WTC11 (cell line): ENCODE results near the gene PLXNA3. TPM values are rescaled to one million over a fixed set of nuclear protein-coding genes. Genes with fewer than 3 reads are reported as not detected.

ENCODE experiments used
- ATAC-seq: fragments of 200-7000 bp; cut with Tn5 transposase; 2 replicates; pipeline ENCODE4 v1.10.0; 2021; ENCODE audit warnings: mild to moderate bottlenecking, moderate library complexity
- CTCF ChIA-PET: fragments of 300-600 bp; sonication (Branson Sonifier 250); formaldehyde crosslinking; loops from one replicate; lab custom pipeline; 2021; ENCODE audit warnings: antibody characterized with exemption; lab: Charles Lee
- POLR2A ChIA-PET: fragments of 350-600 bp; sonication (Branson Sonifier 250); formaldehyde crosslinking; loops from one replicate; lab custom pipeline; 2021; ENCODE audit warnings: antibody characterized with exemption; lab: Charles Lee
- DNase-seq: peaks from one replicate; pipeline ENCODE4 v3.0.0; 2021; ENCODE audit warnings: low spot score
- H3K27ac Mint-ChIP-seq: 2 replicates; pipeline ENCODE4 v1.8.0; 2021; ENCODE audit warnings: mixed read lengths
- H3K27me3 Mint-ChIP-seq: 2 replicates; pipeline ENCODE4 v1.8.0; 2021; ENCODE audit warnings: low read depth, mild to moderate bottlenecking, moderate library complexity, mixed read lengths
- H3K36me3 Mint-ChIP-seq: 2 replicates; pipeline ENCODE4 v1.8.0; 2021; ENCODE audit warnings: mixed read lengths
- H3K4me1 Mint-ChIP-seq: 2 replicates; pipeline ENCODE4 v1.8.0; 2022; ENCODE audit warnings: mixed read lengths
- H3K4me3 Mint-ChIP-seq: 2 replicates; pipeline ENCODE4 v1.8.0; 2021; ENCODE audit warnings: mild to moderate bottlenecking, moderate library complexity, mixed read lengths
- H3K9me3 Mint-ChIP-seq: 2 replicates; pipeline ENCODE4 v1.8.0; 2021; ENCODE audit warnings: mixed read lengths
- ATF2 ChIP-seq: sonication (generic); formaldehyde crosslinking; IDR thresholded peaks from 2 replicates; pipeline ENCODE4 v1.8.1; 2022; ENCODE audit warnings: low read depth, missing genetic modification reagents, borderline replicate concordance
- CBFB ChIP-seq: sonication (generic); formaldehyde crosslinking; IDR thresholded peaks from 2 replicates; pipeline ENCODE4 v1.8.1; 2022; ENCODE audit warnings: mild to moderate bottlenecking, low read depth, missing genetic modification reagents
- CDX4 ChIP-seq: fragments of 250-450 bp; sonication (Bioruptor Pico); IDR thresholded peaks from 2 replicates; pipeline ENCODE4 v1.9.0; 2021; ENCODE audit warnings: moderate library complexity, mild to moderate bottlenecking, inconsistent platforms, borderline replicate concordance
- CREM ChIP-seq: sonication (generic); formaldehyde crosslinking; IDR thresholded peaks from 2 replicates; pipeline ENCODE4 v1.8.1; 2022; ENCODE audit warnings: mild to moderate bottlenecking, missing genetic modification reagents, moderate library complexity
- EMX1 ChIP-seq: fragments of 250-450 bp; sonication (Bioruptor Pico); IDR thresholded peaks from 2 replicates; pipeline ENCODE4 v1.8.0; 2021; ENCODE audit warnings: mild to moderate bottlenecking
- ESRRA ChIP-seq: sonication (generic); formaldehyde crosslinking; IDR thresholded peaks from 2 replicates; pipeline ENCODE4 v1.8.1; 2022; ENCODE audit warnings: mild to moderate bottlenecking, missing genetic modification reagents, borderline replicate concordance
- FOXJ3 ChIP-seq: sonication (generic); formaldehyde crosslinking; IDR thresholded peaks from 2 replicates; pipeline ENCODE4 v1.9.0; 2021; ENCODE audit warnings: missing genetic modification reagents, mild to moderate bottlenecking, borderline replicate concordance
- FOXP1 ChIP-seq: sonication (generic); formaldehyde crosslinking; IDR thresholded peaks from 2 replicates; pipeline ENCODE4 v1.8.0; 2022; ENCODE audit warnings: missing genetic modification reagents, mild to moderate bottlenecking, moderate library complexity, borderline replicate concordance
- JUN ChIP-seq: sonication (generic); formaldehyde crosslinking; IDR thresholded peaks from 2 replicates; pipeline ENCODE4 v1.8.0; 2023; ENCODE audit warnings: mild to moderate bottlenecking, missing genetic modification reagents
- KAT7 ChIP-seq: sonication (generic); formaldehyde crosslinking; IDR thresholded peaks from 2 replicates; pipeline ENCODE4 v1.8.1; 2023; ENCODE audit warnings: missing genetic modification reagents, mild to moderate bottlenecking, borderline replicate concordance
- NFE2L1 ChIP-seq: sonication (generic); formaldehyde crosslinking; IDR thresholded peaks from 2 replicates; pipeline ENCODE4 v1.8.1; 2023; ENCODE audit warnings: missing genetic modification reagents
- NR3C1 ChIP-seq: sonication (generic); formaldehyde crosslinking; conservative IDR thresholded peaks from 2 replicates; pipeline ENCODE4 v1.8.1; 2023; ENCODE audit warnings: low read depth, mild to moderate bottlenecking, missing genetic modification reagents
- PRRX2 ChIP-seq: fragments of 250-450 bp; sonication (Bioruptor Pico); IDR thresholded peaks from 2 replicates; pipeline ENCODE4 v1.8.0; 2021; ENCODE audit warnings: mild to moderate bottlenecking
- RORB ChIP-seq: fragments of 250-450 bp; sonication (Bioruptor Pico); IDR thresholded peaks from 2 replicates; pipeline ENCODE4 v1.9.0; 2021; ENCODE audit warnings: mild to moderate bottlenecking
- SOX15 ChIP-seq: fragments of 250-450 bp; sonication (Bioruptor Pico); IDR thresholded peaks from 2 replicates; pipeline ENCODE4 v1.9.0; 2021; ENCODE audit warnings: mild to moderate bottlenecking
- TEAD4 ChIP-seq: sonication (generic); formaldehyde crosslinking; IDR thresholded peaks from 2 replicates; pipeline ENCODE4 v1.8.0; 2022; ENCODE audit warnings: mild to moderate bottlenecking, missing genetic modification reagents
- ZNF121 ChIP-seq: sonication (generic); formaldehyde crosslinking; IDR thresholded peaks from 2 replicates; pipeline ENCODE4 v1.8.0; 2023; ENCODE audit warnings: missing genetic modification reagents
- ZNF219 ChIP-seq: sonication (generic); formaldehyde crosslinking; IDR thresholded peaks from 2 replicates; pipeline ENCODE4 v1.8.0; 2023; ENCODE audit warnings: missing genetic modification reagents, mild to moderate bottlenecking, borderline replicate concordance
- ZNF263 ChIP-seq: sonication (generic); formaldehyde crosslinking; IDR thresholded peaks from 2 replicates; pipeline ENCODE4 v1.8.1; 2022; ENCODE audit warnings: low read depth, mild to moderate bottlenecking, moderate library complexity, missing genetic modification reagents
- ZNF532 ChIP-seq: fragments of 250-450 bp; sonication (Bioruptor Pico); IDR thresholded peaks from 2 replicates; pipeline ENCODE4 v1.9.0; 2021; ENCODE audit warnings: mild to moderate bottlenecking, borderline replicate concordance
- total RNA-seq: library from RNA; stranded (reverse); gene quantifications from 3 replicates; pipeline ENCODE4 v1.2.3, GENCODE V29; 2021

The PLXNA3 gene
- total RNA-seq, 1 experiment from 2014 or later: 26.6 TPM

- Mint-ChIP-seq H3K36me3 (peaks cover 2% of the 10 kb centered on the region; the same call in 1 of the 2 replicates), H3K9me3 (no peaks in the 10 kb centered on the region), H3K27ac (no peak overlapping the region), H3K27me3 (no peaks in the 10 kb centered on the region), H3K4me1 (peaks cover 12% of the 10 kb centered on the region), H3K4me3 (peak overlapping the region; percentile 65)
- ATAC-seq: no peak
- CTCF ChIA-PET: interaction anchor here (1.0 to 1.7 kb wide), 2 partner anchors 39 to 276 kb away, joined by 3 to 10 read pairs; partner anchors contain the start of gene FLNA
- DNase-seq: no peak
- POLR2A ChIA-PET: interaction anchor here (1.0 kb wide), 1 partner anchor 15 kb away, joined by 5 read pairs; the partner anchor contains the start of gene RPL10
- TF ChIP-seq SOX15: no peak
- TF ChIP-seq ZNF263 (CRISPR knock-in tag): no peak
- TF ChIP-seq EMX1: no peak
- TF ChIP-seq CDX4: no peak
- TF ChIP-seq KAT7 (CRISPR knock-in tag): no peak
- TF ChIP-seq FOXP1 (CRISPR knock-in tag): no peak
- TF ChIP-seq ATF2 (CRISPR knock-in tag): no peak
- TF ChIP-seq RORB (CRISPR knock-in tag): no peak
Measured at GRCh38 chrX:154412468-154412867, 45.6 kb upstream of the PLXNA3 start.

GRCh38 chrX:154413142-154413541, 44.9 kb upstream of the PLXNA3 start:
- CTCF ChIA-PET: no interaction called here
- H3K4me3 Mint-ChIP-seq: no peak overlapping the region
- DNase-seq (no peak), ATAC-seq (no peak)
- H3K4me1 Mint-ChIP-seq: peaks cover 12% of the 10 kb centered on the region
- H3K27ac Mint-ChIP-seq: no peak overlapping the region
- no peak for TF ChIP-seq CREM
- TF ChIP-seq ZNF219 (CRISPR knock-in tag): no peak
- TF ChIP-seq NFE2L1 (CRISPR knock-in tag): no peak
- no peak for TF ChIP-seq PRRX2 (CRISPR knock-in tag)
- TF ChIP-seq TEAD4: no peak
- TF ChIP-seq FOXJ3: no peak
- TF ChIP-seq ESRRA (CRISPR knock-in tag): no peak
- TF ChIP-seq ZNF121: no peak
- TF ChIP-seq ZNF532: no peak
- no peak for TF ChIP-seq JUN (CRISPR knock-in tag)
- no peaks in the 10 kb centered on the region for H3K27me3 Mint-ChIP-seq
- H3K9me3 Mint-ChIP-seq: no peaks in the 10 kb centered on the region
- POLR2A ChIA-PET: no interaction called here
- H3K36me3 Mint-ChIP-seq: peaks cover 2% of the 10 kb centered on the region; the same call in 1 of the 2 replicates

GRCh38 chrX:154417157-154417556, 40.9 kb upstream of the PLXNA3 start:
- POLR2A ChIA-PET: no interaction called here
- H3K27ac Mint-ChIP-seq: no peak overlapping the region

More at GRCh38 chrX:154417157-154417556, 40.9 kb upstream of the PLXNA3 start:
- CTCF ChIA-PET: no interaction called here
- ATAC-seq (no peak), DNase-seq (no peak)
- H3K27me3 Mint-ChIP-seq: no peaks in the 10 kb centered on the region
- no peaks in the 10 kb centered on the region for H3K4me1 Mint-ChIP-seq
- H3K4me3 Mint-ChIP-seq: no peak overlapping the region
- no peaks in the 10 kb centered on the region for H3K9me3 Mint-ChIP-seq
- no peak for TF ChIP-seq NR3C1 (CRISPR knock-in tag)
- no peak for TF ChIP-seq CBFB
- peaks cover 2% of the 10 kb centered on the region; the same call in 1 of the 2 replicates for H3K36me3 Mint-ChIP-seq
